Measurements from ENCODE around the gene ZNF768. TPM values are rescaled to one million over a fixed set of nuclear protein-coding genes. Genes with fewer than 3 reads are reported as not detected.

ZNF768 gene
- total and polyA plus RNA-seq, 2 of the 13 experiments (the other 11 are each of a cell fraction or from before 2014, with no cell fraction given) = 26.7 to 34.4 TPM

DNA sequence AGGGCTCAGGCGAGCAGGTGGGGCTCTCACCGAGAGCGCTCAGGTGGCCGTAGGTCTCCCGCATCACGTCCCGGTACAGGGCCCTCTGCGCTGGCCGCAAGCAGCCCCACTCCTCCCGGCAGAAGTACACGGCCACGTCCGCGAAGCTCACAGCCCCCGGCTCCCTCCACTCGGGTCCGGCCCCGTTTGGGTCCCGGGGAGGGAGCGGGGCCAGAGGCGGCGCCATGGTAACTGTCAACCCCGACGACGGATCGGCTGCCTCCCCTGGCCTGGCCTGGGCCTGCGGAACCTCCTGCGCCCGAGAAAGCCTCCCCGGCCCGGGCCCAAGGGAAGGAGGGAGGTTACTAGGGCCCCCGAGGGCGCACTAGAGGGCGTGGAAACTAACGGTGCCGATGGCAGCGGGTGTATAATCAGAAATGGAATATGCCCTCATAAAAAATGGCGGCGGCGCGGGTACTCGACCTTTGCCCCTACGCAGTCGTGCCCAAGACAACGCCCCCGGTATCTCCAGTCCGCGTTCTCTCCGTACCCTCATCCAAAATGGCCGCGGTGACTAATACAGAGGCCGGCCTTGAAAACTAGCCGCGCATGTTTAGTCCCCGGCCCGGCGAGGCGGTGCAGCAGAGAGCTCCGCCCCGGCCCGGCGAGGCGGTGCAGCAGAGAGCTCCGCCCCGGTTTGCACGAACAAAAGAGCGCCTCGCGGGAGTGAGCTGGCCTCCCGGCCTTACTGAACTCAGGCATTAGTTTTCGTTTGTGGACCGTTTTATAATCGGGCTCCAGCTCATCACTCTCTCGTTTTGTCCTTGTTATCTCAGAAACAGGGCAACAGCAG lies 31.8 kb upstream of the ZNF768 start, which contains the start of gene ZNF764 (continued):
- TF ChIP-seq, protein P1, sequence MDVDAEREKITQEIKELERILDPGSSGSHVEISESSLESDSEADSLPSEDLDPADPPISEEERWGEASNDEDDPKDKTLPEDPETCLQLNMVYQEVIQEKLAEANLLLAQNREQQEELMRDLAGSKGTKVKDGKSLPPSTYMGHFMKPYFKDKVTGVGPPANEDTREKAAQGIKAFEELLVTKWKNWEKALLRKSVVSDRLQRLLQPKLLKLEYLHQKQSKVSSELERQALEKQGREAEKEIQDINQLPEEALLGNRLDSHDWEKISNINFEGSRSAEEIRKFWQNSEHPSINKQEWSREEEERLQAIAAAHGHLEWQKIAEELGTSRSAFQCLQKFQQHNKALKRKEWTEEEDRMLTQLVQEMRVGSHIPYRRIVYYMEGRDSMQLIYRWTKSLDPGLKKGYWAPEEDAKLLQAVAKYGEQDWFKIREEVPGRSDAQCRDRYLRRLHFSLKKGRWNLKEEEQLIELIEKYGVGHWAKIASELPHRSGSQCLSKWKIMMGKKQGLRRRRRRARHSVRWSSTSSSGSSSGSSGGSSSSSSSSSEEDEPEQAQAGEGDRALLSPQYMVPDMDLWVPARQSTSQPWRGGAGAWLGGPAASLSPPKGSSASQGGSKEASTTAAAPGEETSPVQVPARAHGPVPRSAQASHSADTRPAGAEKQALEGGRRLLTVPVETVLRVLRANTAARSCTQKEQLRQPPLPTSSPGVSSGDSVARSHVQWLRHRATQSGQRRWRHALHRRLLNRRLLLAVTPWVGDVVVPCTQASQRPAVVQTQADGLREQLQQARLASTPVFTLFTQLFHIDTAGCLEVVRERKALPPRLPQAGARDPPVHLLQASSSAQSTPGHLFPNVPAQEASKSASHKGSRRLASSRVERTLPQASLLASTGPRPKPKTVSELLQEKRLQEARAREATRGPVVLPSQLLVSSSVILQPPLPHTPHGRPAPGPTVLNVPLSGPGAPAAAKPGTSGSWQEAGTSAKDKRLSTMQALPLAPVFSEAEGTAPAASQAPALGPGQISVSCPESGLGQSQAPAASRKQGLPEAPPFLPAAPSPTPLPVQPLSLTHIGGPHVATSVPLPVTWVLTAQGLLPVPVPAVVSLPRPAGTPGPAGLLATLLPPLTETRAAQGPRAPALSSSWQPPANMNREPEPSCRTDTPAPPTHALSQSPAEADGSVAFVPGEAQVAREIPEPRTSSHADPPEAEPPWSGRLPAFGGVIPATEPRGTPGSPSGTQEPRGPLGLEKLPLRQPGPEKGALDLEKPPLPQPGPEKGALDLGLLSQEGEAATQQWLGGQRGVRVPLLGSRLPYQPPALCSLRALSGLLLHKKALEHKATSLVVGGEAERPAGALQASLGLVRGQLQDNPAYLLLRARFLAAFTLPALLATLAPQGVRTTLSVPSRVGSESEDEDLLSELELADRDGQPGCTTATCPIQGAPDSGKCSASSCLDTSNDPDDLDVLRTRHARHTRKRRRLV (CRISPR knock-in tag; IDR thresholded peaks at IDR 0.05) = peak; percentile 70; the same call in 1 of the 2 replicates
- TF ChIP-seq, protein P2, sequence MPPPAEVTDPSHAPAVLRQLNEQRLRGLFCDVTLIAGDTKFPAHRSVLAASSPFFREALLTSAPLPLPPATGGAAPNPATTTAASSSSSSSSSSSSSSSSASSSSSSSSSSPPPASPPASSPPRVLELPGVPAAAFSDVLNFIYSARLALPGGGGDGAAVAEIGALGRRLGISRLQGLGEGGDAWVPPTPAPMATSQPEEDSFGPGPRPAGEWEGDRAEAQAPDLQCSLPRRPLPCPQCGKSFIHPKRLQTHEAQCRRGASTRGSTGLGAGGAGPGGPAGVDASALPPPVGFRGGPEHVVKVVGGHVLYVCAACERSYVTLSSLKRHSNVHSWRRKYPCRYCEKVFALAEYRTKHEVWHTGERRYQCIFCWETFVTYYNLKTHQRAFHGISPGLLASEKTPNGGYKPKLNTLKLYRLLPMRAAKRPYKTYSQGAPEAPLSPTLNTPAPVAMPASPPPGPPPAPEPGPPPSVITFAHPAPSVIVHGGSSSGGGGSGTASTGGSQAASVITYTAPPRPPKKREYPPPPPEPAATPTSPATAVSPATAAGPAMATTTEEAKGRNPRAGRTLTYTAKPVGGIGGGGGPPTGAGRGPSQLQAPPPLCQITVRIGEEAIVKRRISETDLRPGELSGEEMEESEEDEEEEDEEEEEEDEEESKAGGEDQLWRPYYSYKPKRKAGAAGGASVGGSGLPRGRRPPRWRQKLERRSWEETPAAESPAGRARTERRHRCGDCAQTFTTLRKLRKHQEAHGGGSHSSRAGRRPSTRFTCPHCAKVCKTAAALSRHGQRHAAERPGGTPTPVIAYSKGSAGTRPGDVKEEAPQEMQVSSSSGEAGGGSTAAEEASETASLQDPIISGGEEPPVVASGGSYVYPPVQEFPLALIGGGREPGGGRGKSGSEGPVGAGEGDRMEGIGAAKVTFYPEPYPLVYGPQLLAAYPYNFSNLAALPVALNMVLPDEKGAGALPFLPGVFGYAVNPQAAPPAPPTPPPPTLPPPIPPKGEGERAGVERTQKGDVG (CRISPR knock-in tag; IDR thresholded peaks at IDR 0.05; ENCODE audit: borderline replicate concordance) = no peak
- no peak for TF ChIP-seq SRSF9 (IDR thresholded peaks at IDR 0.05; ENCODE audit: borderline replicate concordance, insufficient read depth, low read depth, low read length, poor library complexity, severe bottlenecking)
- peak; percentile 93; the same call in 1 of the 2 replicates for TF ChIP-seq KLF12 (CRISPR knock-in tag; IDR thresholded peaks at IDR 0.05; ENCODE audit: borderline replicate concordance)
- TF ChIP-seq ZNF713 (CRISPR knock-in tag; IDR thresholded peaks at IDR 0.05) = peak; percentile 85; the same call in 1 of the 2 replicates
- peak; percentile 79 for TF ChIP-seq ATF1 (CRISPR knock-in tag; IDR thresholded peaks at IDR 0.05)
- TF ChIP-seq YEATS2 (CRISPR knock-in tag; IDR thresholded peaks at IDR 0.05; ENCODE audit: borderline replicate concordance) = peak; percentile 85; the same call in 1 of the 2 replicates
- peak; percentile 92 for TF ChIP-seq ZNF317 (CRISPR knock-in tag; IDR thresholded peaks at IDR 0.05)
- 0 out of 2 replicates have a peak, but pooled peaks have one; percentile 42 for TF ChIP-seq ZNF138 (CRISPR knock-in tag; IDR thresholded peaks at IDR 0.05; ENCODE audit: low read depth)
- no peak for TF ChIP-seq ZSCAN30 (CRISPR knock-in tag; IDR thresholded peaks at IDR 0.05)
- TF ChIP-seq ZNF547 (CRISPR knock-in tag; IDR thresholded peaks at IDR 0.05) = no peak; the same call in none of the 2 replicates
- no peak; the same call in 1 of the 2 replicates for TF ChIP-seq ZBTB3 (CRISPR knock-in tag; IDR thresholded peaks at IDR 0.05; ENCODE audit: borderline replicate concordance, low read depth)
- TF ChIP-seq ZNF746 (CRISPR knock-in tag; IDR thresholded peaks at IDR 0.05) = peak; percentile 91
- TF ChIP-seq, protein P3, sequence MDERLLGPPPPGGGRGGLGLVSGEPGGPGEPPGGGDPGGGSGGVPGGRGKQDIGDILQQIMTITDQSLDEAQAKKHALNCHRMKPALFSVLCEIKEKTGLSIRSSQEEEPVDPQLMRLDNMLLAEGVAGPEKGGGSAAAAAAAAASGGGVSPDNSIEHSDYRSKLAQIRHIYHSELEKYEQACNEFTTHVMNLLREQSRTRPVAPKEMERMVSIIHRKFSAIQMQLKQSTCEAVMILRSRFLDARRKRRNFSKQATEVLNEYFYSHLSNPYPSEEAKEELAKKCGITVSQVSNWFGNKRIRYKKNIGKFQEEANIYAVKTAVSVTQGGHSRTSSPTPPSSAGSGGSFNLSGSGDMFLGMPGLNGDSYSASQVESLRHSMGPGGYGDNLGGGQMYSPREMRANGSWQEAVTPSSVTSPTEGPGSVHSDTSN (CRISPR knock-in tag; IDR thresholded peaks at IDR 0.05) = 0 out of 2 replicates have a peak, but pooled peaks have one; percentile 9
- TF ChIP-seq ZNF546 (CRISPR knock-in tag; conservative IDR thresholded peaks at IDR 0.05) = no peak

Measured in HepG2 (cell line).